SK-N-SH treated with all-trans-retinoic acid at 6 μM for 48 hours (cell line): Measurements from ENCODE around the gene ASCC3.

Source experiments
- ATAC-seq: fragments of 200-7000 bp; cut with Tn5 transposase; 3 replicates; pipeline ENCODE4 v1.9.1; 2020; ENCODE audit warnings: mild to moderate bottlenecking, moderate library complexity
- ARNTL ChIP-seq: fragments of 450-650 bp; formaldehyde crosslinking; IDR thresholded peaks from 2 replicates; pipeline ENCODE4 v1.5.0; 2020; ENCODE audit warnings: low read depth, mild to moderate bottlenecking, moderate library complexity, borderline replicate concordance
- CREB5 ChIP-seq: fragments of 250-450 bp; sonication (Bioruptor Pico); IDR thresholded peaks from 2 replicates; pipeline ENCODE4 v1.5.1; 2020; ENCODE audit warnings: low read depth, mild to moderate bottlenecking, moderate library complexity
- CSDC2 ChIP-seq: fragments of 250-450 bp; sonication (Bioruptor Pico); IDR thresholded peaks from 2 replicates; pipeline ENCODE4 v1.5.0; 2020; ENCODE audit warnings: mild to moderate bottlenecking, moderate library complexity
- ESRRG ChIP-seq: fragments of 250-450 bp; sonication (Bioruptor Pico); IDR thresholded peaks from 2 replicates; pipeline ENCODE4 v1.6.1; 2021; ENCODE audit warnings: mild to moderate bottlenecking
- GLIS3 ChIP-seq: fragments of 250-450 bp; sonication (Bioruptor Pico); IDR thresholded peaks from 2 replicates; pipeline ENCODE4 v1.5.0; 2020; ENCODE audit warnings: mild to moderate bottlenecking, moderate library complexity
- ISL1 ChIP-seq: fragments of 250-450 bp; sonication (Bioruptor Pico); IDR thresholded peaks from 2 replicates; pipeline ENCODE4 v2.1.2; 2022; ENCODE audit warnings: mild to moderate bottlenecking, moderate library complexity
- OSR1 ChIP-seq: fragments of 250-450 bp; sonication (Bioruptor Pico); IDR thresholded peaks from 2 replicates; pipeline ENCODE4 v1.8.0; 2022; ENCODE audit warnings: moderate library complexity, mild to moderate bottlenecking, inconsistent platforms
- PATZ1 ChIP-seq: fragments of 250-450 bp; sonication (Bioruptor Pico); IDR thresholded peaks from 2 replicates; pipeline ENCODE4 v1.8.0; 2020; ENCODE audit warnings: mild to moderate bottlenecking, moderate library complexity, borderline replicate concordance
- POU6F1 ChIP-seq: fragments of 250-450 bp; sonication (Bioruptor Pico); IDR thresholded peaks from 2 replicates; pipeline ENCODE4 v1.8.0; 2021; ENCODE audit warnings: low read depth, mild to moderate bottlenecking, moderate library complexity, borderline replicate concordance
- PPARA ChIP-seq: fragments of 250-450 bp; sonication (Bioruptor Pico); IDR thresholded peaks from 2 replicates; pipeline ENCODE4 v1.5.0; 2020; ENCODE audit warnings: mild to moderate bottlenecking, borderline replicate concordance
- RARB ChIP-seq: fragments of 250-450 bp; sonication (Bioruptor Pico); IDR thresholded peaks from 2 replicates; pipeline ENCODE4 v1.8.0; 2021; ENCODE audit warnings: mild to moderate bottlenecking, moderate library complexity
- SNAI2 ChIP-seq: fragments of 250-450 bp; sonication (Bioruptor Pico); IDR thresholded peaks from 2 replicates; pipeline ENCODE4 v1.5.0; 2020; ENCODE audit warnings: mild to moderate bottlenecking, moderate library complexity
- TCF4 ChIP-seq: fragments of 250-450 bp; sonication (Bioruptor Pico); IDR thresholded peaks from 2 replicates; pipeline ENCODE4 v1.8.0; 2021; ENCODE audit warnings: mild to moderate bottlenecking, moderate library complexity, borderline replicate concordance
- ZC3H10 ChIP-seq: fragments of 250-450 bp; sonication (Bioruptor Pico); IDR thresholded peaks from 2 replicates; pipeline ENCODE4 v1.5.1; 2021; ENCODE audit warnings: mild to moderate bottlenecking, moderate library complexity
- ZFP3 ChIP-seq: fragments of 250-450 bp; sonication (Bioruptor Pico); IDR thresholded peaks from 2 replicates; pipeline ENCODE4 v1.5.0; 2020; ENCODE audit warnings: mild to moderate bottlenecking, moderate library complexity
- ZFP30 ChIP-seq: fragments of 450-650 bp; formaldehyde crosslinking; IDR thresholded peaks from 2 replicates; pipeline ENCODE4 v1.5.0; 2022; ENCODE audit warnings: mild to moderate bottlenecking, moderate library complexity
- ZNF565 ChIP-seq: fragments of 450-650 bp; formaldehyde crosslinking; conservative IDR thresholded peaks from 2 replicates; pipeline ENCODE4 v1.5.0; 2020; ENCODE audit warnings: low read depth, mild to moderate bottlenecking, moderate library complexity
- ZNF70 ChIP-seq: fragments of 450-650 bp; formaldehyde crosslinking; IDR thresholded peaks from 2 replicates; pipeline ENCODE4 v1.5.0; 2020; ENCODE audit warnings: mild to moderate bottlenecking, moderate library complexity
- TF ChIP-seq, protein P1 (sequence below): fragments of 250-450 bp; sonication (Bioruptor Pico); IDR thresholded peaks from 2 replicates; pipeline ENCODE4 v1.5.0; 2020; ENCODE audit warnings: mild to moderate bottlenecking, moderate library complexity

The ASCC3 gene

DNA sequence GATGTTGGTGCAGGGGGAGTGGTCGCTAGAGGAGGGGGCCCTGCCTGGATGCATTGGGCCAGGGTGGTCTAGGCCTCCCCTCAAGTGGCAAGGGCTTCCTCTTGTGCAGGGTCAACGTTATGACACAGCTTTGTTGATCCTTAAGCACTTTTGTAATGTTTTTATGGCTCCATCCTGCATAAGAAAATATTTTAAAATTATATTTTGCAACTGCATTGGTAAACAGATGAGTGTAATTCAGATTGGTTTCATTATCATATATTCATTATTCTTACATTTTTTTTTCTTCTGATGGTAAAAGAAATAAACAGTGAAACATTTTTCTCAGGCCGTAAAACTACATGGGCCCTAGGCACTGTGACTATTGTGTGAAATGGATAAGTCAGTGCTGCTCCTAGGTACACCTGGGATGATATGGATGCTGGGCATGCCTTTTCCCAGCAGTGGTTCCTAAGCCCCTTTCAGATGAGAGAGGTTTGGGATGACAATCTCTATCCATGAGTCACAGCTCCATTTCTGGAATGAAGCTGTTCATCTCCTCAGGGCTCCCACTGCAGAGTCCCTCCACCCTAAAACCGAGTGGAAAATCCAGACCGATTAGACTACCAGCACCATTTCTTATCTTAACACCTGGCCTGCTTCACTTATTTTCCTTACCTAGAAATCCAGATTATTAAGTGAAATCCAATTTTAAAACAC lies 410.6 kb downstream of the ASCC3 start:
- no peak for TF ChIP-seq SNAI2
- TF ChIP-seq CREB5 (CRISPR knock-in tag), result no peak
- no peak for TF ChIP-seq OSR1
- no peak for TF ChIP-seq POU6F1 (CRISPR knock-in tag)
- TF ChIP-seq ESRRG, result no peak
- TF ChIP-seq ARNTL (CRISPR knock-in tag), result no peak
- TF ChIP-seq TCF4, result no peak
- TF ChIP-seq ZNF70, result no peak
- no peak for TF ChIP-seq CSDC2 (CRISPR knock-in tag)
- TF ChIP-seq ZNF565, result no peak
- ATAC-seq, result no peak

GRCh38 chr6:100469101-100469859 lies 411.8 kb downstream of the ASCC3 start:
- TF ChIP-seq ZNF70 (no peak), CSDC2 (CRISPR knock-in tag) (no peak), ZFP3 (CRISPR knock-in tag) (no peak), ZFP30 (CRISPR knock-in tag) (no peak), PPARA (no peak)
- TF ChIP-seq, protein P1, sequence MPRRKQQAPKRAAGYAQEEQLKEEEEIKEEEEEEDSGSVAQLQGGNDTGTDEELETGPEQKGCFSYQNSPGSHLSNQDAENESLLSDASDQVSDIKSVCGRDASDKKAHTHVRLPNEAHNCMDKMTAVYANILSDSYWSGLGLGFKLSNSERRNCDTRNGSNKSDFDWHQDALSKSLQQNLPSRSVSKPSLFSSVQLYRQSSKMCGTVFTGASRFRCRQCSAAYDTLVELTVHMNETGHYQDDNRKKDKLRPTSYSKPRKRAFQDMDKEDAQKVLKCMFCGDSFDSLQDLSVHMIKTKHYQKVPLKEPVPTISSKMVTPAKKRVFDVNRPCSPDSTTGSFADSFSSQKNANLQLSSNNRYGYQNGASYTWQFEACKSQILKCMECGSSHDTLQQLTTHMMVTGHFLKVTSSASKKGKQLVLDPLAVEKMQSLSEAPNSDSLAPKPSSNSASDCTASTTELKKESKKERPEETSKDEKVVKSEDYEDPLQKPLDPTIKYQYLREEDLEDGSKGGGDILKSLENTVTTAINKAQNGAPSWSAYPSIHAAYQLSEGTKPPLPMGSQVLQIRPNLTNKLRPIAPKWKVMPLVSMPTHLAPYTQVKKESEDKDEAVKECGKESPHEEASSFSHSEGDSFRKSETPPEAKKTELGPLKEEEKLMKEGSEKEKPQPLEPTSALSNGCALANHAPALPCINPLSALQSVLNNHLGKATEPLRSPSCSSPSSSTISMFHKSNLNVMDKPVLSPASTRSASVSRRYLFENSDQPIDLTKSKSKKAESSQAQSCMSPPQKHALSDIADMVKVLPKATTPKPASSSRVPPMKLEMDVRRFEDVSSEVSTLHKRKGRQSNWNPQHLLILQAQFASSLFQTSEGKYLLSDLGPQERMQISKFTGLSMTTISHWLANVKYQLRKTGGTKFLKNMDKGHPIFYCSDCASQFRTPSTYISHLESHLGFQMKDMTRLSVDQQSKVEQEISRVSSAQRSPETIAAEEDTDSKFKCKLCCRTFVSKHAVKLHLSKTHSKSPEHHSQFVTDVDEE, result no peak

DNA sequence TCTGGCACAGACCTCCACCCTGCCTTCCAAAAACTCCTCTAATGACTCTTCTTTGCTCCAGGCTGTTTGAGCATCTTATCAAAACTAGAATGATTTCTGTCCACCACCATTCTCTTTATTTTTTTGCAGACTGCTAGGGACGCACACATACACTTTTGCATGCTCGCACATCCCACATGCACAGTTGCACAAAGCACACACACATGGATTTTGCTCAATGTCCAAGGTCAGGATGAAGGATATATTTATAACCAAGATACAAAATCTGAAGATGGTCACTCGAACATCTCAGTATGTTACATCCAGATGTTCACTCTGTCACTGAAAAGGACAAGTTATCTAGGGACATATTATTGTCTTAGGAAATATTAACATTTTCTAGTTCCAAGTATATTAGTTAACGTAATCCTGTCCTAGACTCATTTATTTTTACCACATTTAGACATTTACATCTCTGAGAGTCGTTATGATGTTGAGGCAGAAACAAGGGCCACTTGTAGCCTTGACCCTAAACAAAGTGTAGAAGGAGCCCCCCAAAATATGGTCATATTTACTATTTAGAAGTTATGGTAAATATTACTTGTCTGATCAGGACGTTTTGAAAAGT lies 413.0 kb downstream of the ASCC3 start:
- no peak for TF ChIP-seq ZC3H10
- TF ChIP-seq PPARA, result no peak
- TF ChIP-seq GLIS3 (CRISPR knock-in tag), result no peak
- no peak for TF ChIP-seq RARB (CRISPR knock-in tag)
- TF ChIP-seq PATZ1 (CRISPR knock-in tag), result no peak
- TF ChIP-seq SNAI2, result no peak
- no peak for TF ChIP-seq POU6F1 (CRISPR knock-in tag)
- TF ChIP-seq, protein P1, result no peak
- no peak for TF ChIP-seq ESRRG
- TF ChIP-seq ISL1, result no peak
- TF ChIP-seq, all 23 proteins: peak for 0
- no peak for ATAC-seq

More at GRCh38 chr6:100469101-100469859, 411.8 kb downstream of the ASCC3 start:
- ATAC-seq, result no peak
